Parathyroid adenoma (tissue), 2 donors: Measurements from ENCODE around the gene CRYBA4.
A peak's percentile ranks its signal among the peaks of the same experiment; 100 is the strongest.

Source experiments
- H2AFZ ChIP-seq: fragments of 300-600 bp; sonication (generic); one replicate; pipeline ENCODE4 v1.7.0; 2017; ENCODE audit warnings: antibody characterized with exemption, mild to moderate bottlenecking
- H3K27ac ChIP-seq: fragments of 300-600 bp; sonication (generic); one replicate; pipeline ENCODE4 v1.7.0; 2017
- H3K27me3 ChIP-seq: fragments of 300-600 bp; sonication (generic); one replicate; pipeline ENCODE4 v1.7.0; 2017; ENCODE audit warnings: low read length; ENCODE audit not compliant: control insufficient read depth, insufficient read depth
- H3K36me3 ChIP-seq: fragments of 300-600 bp; sonication (generic); one replicate; pipeline ENCODE4 v1.7.0; 2017; ENCODE audit warnings: low read length; ENCODE audit not compliant: control insufficient read depth, insufficient read depth
- H3K4me1 ChIP-seq: fragments of 300-600 bp; sonication (generic); one replicate; pipeline ENCODE4 v1.7.0; 2017; ENCODE audit warnings: control low read depth
- H3K4me2 ChIP-seq: fragments of 300-600 bp; sonication (generic); one replicate; pipeline ENCODE4 v1.7.0; 2017; ENCODE audit warnings: low read length
- H3K4me3 ChIP-seq: fragments of 300-600 bp; sonication (generic); one replicate; pipeline ENCODE4 v1.7.0; 2017; ENCODE audit warnings: low read depth, low read length
- H3K79me2 ChIP-seq: fragments of 300-600 bp; sonication (generic); one replicate; pipeline ENCODE4 v1.7.0; 2017; ENCODE audit warnings: control low read depth
- H3K9ac ChIP-seq: fragments of 300-600 bp; sonication (generic); one replicate; pipeline ENCODE4 v1.7.0; 2017; ENCODE audit warnings: mild to moderate bottlenecking
- H3K9me3 ChIP-seq: fragments of 300-600 bp; sonication (generic); one replicate; pipeline ENCODE4 v1.7.0; 2017; ENCODE audit warnings: low read length; ENCODE audit not compliant: control insufficient read depth
- CTCF ChIP-seq: fragments of 300-600 bp; sonication (generic); IDR thresholded peaks from one replicate; pipeline ENCODE4 v1.7.0; 2017; ENCODE audit warnings: antibody characterized with exemption, mild to moderate bottlenecking
- donor health status: primary hyperparathyroidism.

Gene CRYBA4

GRCh38 chr22:26674211-26675190, 52.7 kb downstream of the CRYBA4 start:
- no peaks in the 10 kb centered on the region for H3K79me2 ChIP-seq
- no peak overlapping the region for H3K9ac ChIP-seq
- no peak overlapping the region for H3K27ac ChIP-seq

GRCh38 chr22:26675687-26676268, 54.0 kb downstream of the CRYBA4 start:
- Histone ChIP-seq H3K27ac (no peak overlapping the region), H3K9me3 (no peaks in the 10 kb centered on the region), H3K79me2 (no peaks in the 10 kb centered on the region), H3K36me3 (no peaks in the 10 kb centered on the region), H3K4me2 (no peak overlapping the region), H2AFZ (no peak overlapping the region), H3K27me3 (no peaks in the 10 kb centered on the region), H3K4me1 (peaks cover 8% of the 10 kb centered on the region), H3K4me3 (no peak overlapping the region), H3K9ac (no peak overlapping the region)
- TF ChIP-seq CTCF: no peak

More at GRCh38 chr22:26674211-26675190, 52.7 kb downstream of the CRYBA4 start:
- Histone ChIP-seq H3K36me3 (no peaks in the 10 kb centered on the region), H3K4me2 (peak overlapping the region; percentile 70), H3K27me3 (no peaks in the 10 kb centered on the region), H3K4me3 (no peak overlapping the region), H3K9me3 (no peaks in the 10 kb centered on the region), H2AFZ (no peak overlapping the region), H3K4me1 (peaks cover 8% of the 10 kb centered on the region)
- no peak for TF ChIP-seq CTCF

- H3K4me3 ChIP-seq: no peak overlapping the region
- no peak overlapping the region for H3K9ac ChIP-seq
- H3K36me3 ChIP-seq: no peaks in the 10 kb centered on the region
- no peak for TF ChIP-seq CTCF
- H2AFZ ChIP-seq: no peak overlapping the region
- no peak overlapping the region for H3K27ac ChIP-seq
- H3K4me2 ChIP-seq: no peak overlapping the region
- peaks cover 7% of the 10 kb centered on the region for H3K4me1 ChIP-seq
- H3K79me2 ChIP-seq: no peaks in the 10 kb centered on the region
- no peaks in the 10 kb centered on the region for H3K9me3 ChIP-seq
- no peaks in the 10 kb centered on the region for H3K27me3 ChIP-seq
Observed at GRCh38 chr22:26677217-26677616, 55.5 kb downstream of the CRYBA4 start.

- Histone ChIP-seq H3K9ac (no peak overlapping the region), H3K27ac (no peak overlapping the region), H3K4me1 (no peaks in the 10 kb centered on the region)
Observed at GRCh38 chr22:26679003-26679629, 57.4 kb downstream of the CRYBA4 start.

More at GRCh38 chr22:26679003-26679629, 57.4 kb downstream of the CRYBA4 start:
- no peak overlapping the region for H3K4me3 ChIP-seq
- peak; percentile 87 for TF ChIP-seq CTCF
- no peaks in the 10 kb centered on the region for H3K79me2 ChIP-seq
- H3K9me3 ChIP-seq: no peaks in the 10 kb centered on the region
- no peaks in the 10 kb centered on the region for H3K36me3 ChIP-seq
- H2AFZ ChIP-seq: no peak overlapping the region
- H3K4me2 ChIP-seq: no peak overlapping the region
- H3K27me3 ChIP-seq: no peaks in the 10 kb centered on the region
